ENCODE data around the gene MYG1.
"Not testable (repeated sequence)": the region's sequence is repeated elsewhere in the genome, so short reads cannot be mapped to it uniquely, and the experiment has no call there.

The MYG1 gene

GRCh38 chr12:53289891-53290290, 9.6 kb upstream of the MYG1 start:
- no peaks in the 10 kb centered on the region for H3K4me1 ChIP-seq (ENCODE audit: control insufficient read depth, low read depth, low read length)
- no peaks in the 10 kb centered on the region for H3K27me3 ChIP-seq (ENCODE audit: control insufficient read depth, insufficient read depth, low read length)
- no peaks in the 10 kb centered on the region for H3K9me3 ChIP-seq (ENCODE audit: control insufficient read depth, low read depth, low read length)
- H3K4me3 ChIP-seq (ENCODE audit: low read length): no peak overlapping the region
- peaks cover 63% of the 10 kb centered on the region for H3K36me3 ChIP-seq (ENCODE audit: control insufficient read depth, low read depth, low read length)
- H3K9ac ChIP-seq (ENCODE audit: low read length): no peak overlapping the region
- no peak overlapping the region for H3K27ac ChIP-seq (ENCODE audit: low read length)

- Histone ChIP-seq H3K9ac (ENCODE audit: low read length) (no peak overlapping the region), H3K4me3 (ENCODE audit: low read length) (no peak overlapping the region), H3K27me3 (ENCODE audit: control insufficient read depth, insufficient read depth, low read length) (no peaks in the 10 kb centered on the region), H3K36me3 (ENCODE audit: control insufficient read depth, low read depth, low read length) (peaks cover 59% of the 10 kb centered on the region), H3K27ac (ENCODE audit: low read length) (no peak overlapping the region), H3K9me3 (ENCODE audit: control insufficient read depth, low read depth, low read length) (no peaks in the 10 kb centered on the region), H3K4me1 (ENCODE audit: control insufficient read depth, low read depth, low read length) (no peaks in the 10 kb centered on the region)
Observed at GRCh38 chr12:53290661-53291060, 8.8 kb upstream of the MYG1 start.

GRCh38 chr12:53292426-53292825, 7.1 kb upstream of the MYG1 start:
- peaks cover 3% of the 10 kb centered on the region for H3K4me1 ChIP-seq (ENCODE audit: control insufficient read depth, low read depth, low read length)
- no peak overlapping the region for H3K4me3 ChIP-seq (ENCODE audit: low read length)
- peaks cover 58% of the 10 kb centered on the region for H3K36me3 ChIP-seq (ENCODE audit: control insufficient read depth, low read depth, low read length)
- no peak overlapping the region for H3K27ac ChIP-seq (ENCODE audit: low read length)
- no peaks in the 10 kb centered on the region for H3K27me3 ChIP-seq (ENCODE audit: control insufficient read depth, insufficient read depth, low read length)
- H3K9ac ChIP-seq (ENCODE audit: low read length): no peak overlapping the region
- H3K9me3 ChIP-seq (ENCODE audit: control insufficient read depth, low read depth, low read length): no peaks in the 10 kb centered on the region

- Histone ChIP-seq H3K9ac (ENCODE audit: low read length) (peak within 1 kb of the TSS; percentile 89), H3K4me3 (ENCODE audit: low read length) (peak within 1 kb of the TSS; percentile 99), H3K9me3 (ENCODE audit: control insufficient read depth, low read depth, low read length) (no peaks in the 10 kb centered on the region), H3K27ac (ENCODE audit: low read length) (peak within 1 kb of the TSS; percentile 86), H3K27me3 (ENCODE audit: control insufficient read depth, insufficient read depth, low read length) (no peaks in the 10 kb centered on the region), H3K4me1 (ENCODE audit: control insufficient read depth, low read depth, low read length) (peaks cover 3% of the 10 kb centered on the region), H3K36me3 (ENCODE audit: control insufficient read depth, low read depth, low read length) (peaks cover 47% of the 10 kb centered on the region)
Observed at GRCh38 chr12:53295070-53295890, 4.2 kb upstream of the MYG1 start, which contains the start of gene PFDN5. Gene PFDN5 (plus strand): TSS chr12:53295542. CDS start chr12:53295568, 26 bp downstream.

GRCh38 chr12:53295891-53296219, 3.6 kb upstream of the MYG1 start:
- peak overlapping the region; percentile 86 for H3K27ac ChIP-seq (ENCODE audit: low read length)
- peak overlapping the region; percentile 99 for H3K4me3 ChIP-seq (ENCODE audit: low read length)
- H3K9ac ChIP-seq (ENCODE audit: low read length): peak overlapping the region; percentile 89
- H3K36me3 ChIP-seq (ENCODE audit: control insufficient read depth, low read depth, low read length): peaks cover 42% of the 10 kb centered on the region
- no peaks in the 10 kb centered on the region for H3K9me3 ChIP-seq (ENCODE audit: control insufficient read depth, low read depth, low read length)
- H3K4me1 ChIP-seq (ENCODE audit: control insufficient read depth, low read depth, low read length): peaks cover 3% of the 10 kb centered on the region
- H3K27me3 ChIP-seq (ENCODE audit: control insufficient read depth, insufficient read depth, low read length): no peaks in the 10 kb centered on the region

GRCh38 chr12:53297106-53297505, 2.4 kb upstream of the MYG1 start:
- H3K9ac ChIP-seq (ENCODE audit: low read length); H3K27me3 ChIP-seq (ENCODE audit: control insufficient read depth, insufficient read depth, low read length); H3K4me3 ChIP-seq (ENCODE audit: low read length); H3K9me3 ChIP-seq (ENCODE audit: control insufficient read depth, low read depth, low read length); H3K4me1 ChIP-seq (ENCODE audit: control insufficient read depth, low read depth, low read length); H3K27ac ChIP-seq (ENCODE audit: low read length): not testable (repeated sequence)
- peaks cover 42% of the 10 kb centered on the region for H3K36me3 ChIP-seq (ENCODE audit: control insufficient read depth, low read depth, low read length)

GRCh38 chr12:53298164-53298563, 1.3 kb upstream of the MYG1 start:
- Histone ChIP-seq H3K36me3 (ENCODE audit: control insufficient read depth, low read depth, low read length) (peaks cover 43% of the 10 kb centered on the region), H3K4me1 (ENCODE audit: control insufficient read depth, low read depth, low read length) (peaks cover 3% of the 10 kb centered on the region), H3K9ac (ENCODE audit: low read length) (no peak overlapping the region), H3K27ac (ENCODE audit: low read length) (no peak overlapping the region), H3K4me3 (ENCODE audit: low read length) (no peak overlapping the region), H3K27me3 (ENCODE audit: control insufficient read depth, insufficient read depth, low read length) (no peaks in the 10 kb centered on the region), H3K9me3 (ENCODE audit: control insufficient read depth, low read depth, low read length) (no peaks in the 10 kb centered on the region)

- Histone ChIP-seq H3K27ac (ENCODE audit: low read length) (peak overlapping the region; percentile 64), H3K27me3 (ENCODE audit: control insufficient read depth, insufficient read depth, low read length) (no peaks in the 10 kb centered on the region), H3K4me3 (ENCODE audit: low read length) (peak overlapping the region; percentile 98), H3K9ac (ENCODE audit: low read length) (peak overlapping the region; percentile 95), H3K9me3 (ENCODE audit: control insufficient read depth, low read depth, low read length) (no peaks in the 10 kb centered on the region), H3K4me1 (ENCODE audit: control insufficient read depth, low read depth, low read length) (peaks cover 3% of the 10 kb centered on the region), H3K36me3 (ENCODE audit: control insufficient read depth, low read depth, low read length) (peaks cover 41% of the 10 kb centered on the region)
Observed at GRCh38 chr12:53299101-53299453, 418 bp upstream of the MYG1 start.

- H3K9ac ChIP-seq (ENCODE audit: low read length): peak overlapping the region; percentile 95
- H3K27me3 ChIP-seq (ENCODE audit: control insufficient read depth, insufficient read depth, low read length): no peaks in the 10 kb centered on the region
- H3K27ac ChIP-seq (ENCODE audit: low read length): peak overlapping the region; percentile 64
- H3K9me3 ChIP-seq (ENCODE audit: control insufficient read depth, low read depth, low read length): no peaks in the 10 kb centered on the region
- peaks cover 44% of the 10 kb centered on the region for H3K36me3 ChIP-seq (ENCODE audit: control insufficient read depth, low read depth, low read length)
- H3K4me1 ChIP-seq (ENCODE audit: control insufficient read depth, low read depth, low read length): peaks cover 3% of the 10 kb centered on the region
- peak overlapping the region; percentile 98 for H3K4me3 ChIP-seq (ENCODE audit: low read length)
Observed at GRCh38 chr12:53300187-53300586, 692 bp downstream of the MYG1 start.

- no peak overlapping the region for H3K9ac ChIP-seq (ENCODE audit: low read length)
- H3K4me1 ChIP-seq (ENCODE audit: control insufficient read depth, low read depth, low read length): no peaks in the 10 kb centered on the region
- no peaks in the 10 kb centered on the region for H3K27me3 ChIP-seq (ENCODE audit: control insufficient read depth, insufficient read depth, low read length)
- peaks cover 60% of the 10 kb centered on the region for H3K36me3 ChIP-seq (ENCODE audit: control insufficient read depth, low read depth, low read length)
- no peak overlapping the region for H3K4me3 ChIP-seq (ENCODE audit: low read length)
- H3K27ac ChIP-seq (ENCODE audit: low read length): no peak overlapping the region
- H3K9me3 ChIP-seq (ENCODE audit: control insufficient read depth, low read depth, low read length): no peaks in the 10 kb centered on the region
Observed at GRCh38 chr12:53302903-53303302, 3.4 kb downstream of the MYG1 start.

GRCh38 chr12:53306826-53307225, 7.3 kb downstream of the MYG1 start:
- Histone ChIP-seq H3K9ac (ENCODE audit: low read length) (no peak overlapping the region), H3K27me3 (ENCODE audit: control insufficient read depth, insufficient read depth, low read length) (no peaks in the 10 kb centered on the region), H3K4me3 (ENCODE audit: low read length) (no peak overlapping the region), H3K36me3 (ENCODE audit: control insufficient read depth, low read depth, low read length) (peaks cover 69% of the 10 kb centered on the region), H3K27ac (ENCODE audit: low read length) (no peak overlapping the region), H3K4me1 (ENCODE audit: control insufficient read depth, low read depth, low read length) (no peaks in the 10 kb centered on the region), H3K9me3 (ENCODE audit: control insufficient read depth, low read depth, low read length) (no peaks in the 10 kb centered on the region)

GRCh38 chr12:53308276-53308675, 8.8 kb downstream of the MYG1 start:
- Histone ChIP-seq H3K27me3 (ENCODE audit: control insufficient read depth, insufficient read depth, low read length) (no peaks in the 10 kb centered on the region), H3K36me3 (ENCODE audit: control insufficient read depth, low read depth, low read length) (peaks cover 55% of the 10 kb centered on the region), H3K9ac (ENCODE audit: low read length) (no peak overlapping the region), H3K4me3 (ENCODE audit: low read length) (no peak overlapping the region), H3K9me3 (ENCODE audit: control insufficient read depth, low read depth, low read length) (no peaks in the 10 kb centered on the region), H3K4me1 (ENCODE audit: control insufficient read depth, low read depth, low read length) (no peaks in the 10 kb centered on the region), H3K27ac (ENCODE audit: low read length) (no peak overlapping the region)
